NCI-H82 treated with DMSO at 0.1 percent for 48 hours (cell line): ENCODE measurements around the gene EXOC3.
"Not testable (repeated sequence)": the region's sequence is repeated elsewhere in the genome, so short reads cannot be mapped to it uniquely, and the experiment has no call there.

Source experiments
- DNase-seq: peaks from one replicate; lab custom pipeline; 2025; ENCODE audit not compliant: unreplicated experiment; lab: John Stamatoyannopoulos, UW

EXOC3 gene

GRCh38 chr5:485113-485945, 42.4 kb downstream of the EXOC3 start:
- no peak for DNase-seq

- no peak for DNase-seq
These were observed 43.0 kb downstream of the EXOC3 start for GRCh38 chr5:485946-486491.

- not testable (repeated sequence) for DNase-seq
These were observed 43.6 kb downstream of the EXOC3 start for GRCh38 chr5:486597-486996.

- no peak for DNase-seq
These were observed 45.3 kb downstream of the EXOC3 start for GRCh38 chr5:488241-488640.

- DNase-seq = no peak
These were observed 46.0 kb downstream of the EXOC3 start for GRCh38 chr5:488744-489688.

GRCh38 chr5:489689-490080, 46.7 kb downstream of the EXOC3 start:
- no peak for DNase-seq

GRCh38 chr5:490116-491106, 47.4 kb downstream of the EXOC3 start:
- no peak for DNase-seq

GRCh38 chr5:491119-491855, 48.3 kb downstream of the EXOC3 start:
- DNase-seq = no peak

- no peak for DNase-seq
These were observed 48.8 kb downstream of the EXOC3 start for GRCh38 chr5:491856-492155.

GRCh38 chr5:492314-492893, 49.4 kb downstream of the EXOC3 start:
- DNase-seq = no peak

GRCh38 chr5:493119-493701, 50.2 kb downstream of the EXOC3 start:
- DNase-seq = no peak

GRCh38 chr5:493758-494157, 50.8 kb downstream of the EXOC3 start:
- no peak for DNase-seq

GRCh38 chr5:494667-495255, 51.8 kb downstream of the EXOC3 start:
- no peak for DNase-seq

- DNase-seq = no peak
These were observed 53.1 kb downstream of the EXOC3 start for GRCh38 chr5:496028-496427.

GRCh38 chr5:497090-497700, 54.2 kb downstream of the EXOC3 start:
- no peak for DNase-seq

GRCh38 chr5:497871-498509, 55.0 kb downstream of the EXOC3 start:
- DNase-seq = no peak

- DNase-seq = no peak
These were observed 56.5 kb downstream of the EXOC3 start for GRCh38 chr5:499233-500209.
